GM19035 (cell line): ENCODE data around the gene PNO1.
A peak's percentile ranks its signal among the peaks of the same experiment; 100 is the strongest.
"Not testable (repeated sequence)": the region's sequence is repeated elsewhere in the genome, so short reads cannot be mapped to it uniquely, and the experiment has no call there.

Experiments
- ATAC-seq: cut with Tn5 transposase; IDR thresholded peaks from one replicate; pipeline ENCODE4 v1.9.1; 2021; ENCODE audit not compliant: unreplicated experiment

PNO1 gene

GRCh38 chr2:68157402-68158133 lies at the start of gene PNO1:
TSS of gene PNO1 (plus strand) at chr2:68157888. CDS start at chr2:68157935, 47 bp downstream.
- peak; percentile 89 for ATAC-seq

- no peak for ATAC-seq
Observed at GRCh38 chr2:68108120-68108519, 49.6 kb upstream of the PNO1 start.

GRCh38 chr2:68110102-68110501 lies 47.6 kb upstream of the PNO1 start:
- ATAC-seq, result peak; percentile 89

- no peak for ATAC-seq
Observed at GRCh38 chr2:68115965-68116364, 41.7 kb upstream of the PNO1 start.

GRCh38 chr2:68117922-68118321 lies 39.8 kb upstream of the PNO1 start:
- ATAC-seq, result not testable (repeated sequence)

GRCh38 chr2:68118816-68119215 lies 38.9 kb upstream of the PNO1 start:
- no peak for ATAC-seq

- no peak for ATAC-seq
Observed at GRCh38 chr2:68119504-68119903, 38.2 kb upstream of the PNO1 start.

- no peak for ATAC-seq
Observed at GRCh38 chr2:68121873-68122679, 35.6 kb upstream of the PNO1 start.

GRCh38 chr2:68122680-68122964 lies 35.1 kb upstream of the PNO1 start:
- ATAC-seq, result no peak

- no peak for ATAC-seq
Observed at GRCh38 chr2:68124321-68124720, 33.4 kb upstream of the PNO1 start.

- ATAC-seq, result no peak
Observed at GRCh38 chr2:68125821-68126220, 31.9 kb upstream of the PNO1 start.

GRCh38 chr2:68126561-68126960 lies 31.1 kb upstream of the PNO1 start:
- no peak for ATAC-seq

- ATAC-seq, result peak; percentile 90
Observed at GRCh38 chr2:68127358-68128242, 30.1 kb upstream of the PNO1 start.

GRCh38 chr2:68134120-68134519 lies 23.6 kb upstream of the PNO1 start:
- ATAC-seq, result no peak

GRCh38 chr2:68134554-68134953 lies 23.1 kb upstream of the PNO1 start:
- no peak for ATAC-seq

GRCh38 chr2:68135448-68136320 lies 22.0 kb upstream of the PNO1 start:
- no peak for ATAC-seq

GRCh38 chr2:68141875-68142274 lies 15.8 kb upstream of the PNO1 start:
- no peak for ATAC-seq

- ATAC-seq, result no peak
Observed at GRCh38 chr2:68151037-68151436, 6.7 kb upstream of the PNO1 start.

GRCh38 chr2:68152681-68153347 lies 4.9 kb upstream of the PNO1 start:
- no peak for ATAC-seq

GRCh38 chr2:68155618-68156017 lies 2.1 kb upstream of the PNO1 start:
- ATAC-seq, result no peak
